ENCODE results near the gene TXN2. TPM values are rescaled to one million over a fixed set of nuclear protein-coding genes. Genes with fewer than 3 reads are reported as not detected.

Gene TXN2
- total and polyA plus RNA-seq, 2 of the 4 experiments (the other 2 are of a cell fraction) = 49.6 to 166 TPM

DNA sequence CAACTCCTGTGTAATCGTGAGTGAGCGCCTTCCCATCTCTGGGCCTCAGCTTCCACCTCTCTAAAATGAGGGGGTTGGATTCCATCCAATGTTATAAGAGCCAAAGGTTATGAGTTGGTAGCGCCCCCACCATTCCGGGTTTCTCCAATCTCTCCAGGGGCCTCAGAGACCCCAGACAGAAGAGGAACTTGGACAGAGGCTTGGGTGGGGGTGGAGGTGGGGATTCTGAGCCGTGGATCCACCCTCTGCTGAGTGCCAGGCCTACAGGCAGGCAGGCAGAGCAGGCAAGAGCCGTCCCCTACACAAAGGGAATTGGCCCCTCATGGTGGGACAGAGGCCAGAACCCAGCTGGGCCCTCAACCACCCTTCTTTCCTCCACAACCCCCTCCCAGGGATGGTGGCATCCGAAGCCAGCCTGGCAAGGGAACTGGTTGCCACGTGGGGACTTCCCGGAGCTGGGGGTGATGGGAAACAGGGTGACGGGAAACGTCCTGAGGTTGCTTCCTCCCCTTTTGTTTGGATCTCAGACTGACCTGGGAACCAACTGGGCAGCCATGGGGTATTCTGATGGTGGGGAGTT lies 31.8 kb downstream of the TXN2 start:
- dilution Hi-C loops (cut with HindIII; ENCODE audit: low sequenced_read_pairs, unreplicated experiment) (no loop called here), intact Hi-C loops (cut with micrococcal nuclease) (no loop called here), in situ Hi-C loops (cut with MboI; ENCODE audit: low sequenced_read_pairs) (no loop called here)
- no peak for DNase-seq
- no peak overlapping the region for H3K9ac ChIP-seq (ENCODE audit: low read depth, low read length)
- no peaks in the 10 kb centered on the region for H3K36me3 ChIP-seq (ENCODE audit: control insufficient read depth, insufficient read depth, low read length)
- H3K27me3 ChIP-seq (ENCODE audit: control insufficient read depth, insufficient read depth, low read length) = no peaks in the 10 kb centered on the region
- H2AK9ac ChIP-seq (replicated peaks; ENCODE audit: low read depth, low read length, poor library complexity) = no peak overlapping the region
- no peak overlapping the region for H2BK5ac ChIP-seq (ENCODE audit: low read depth, low read length, poor library complexity, severe bottlenecking)
- H3K4ac ChIP-seq (ENCODE audit: low read depth, low read length) = peak overlapping the region; percentile 53; the same call in 1 of the 2 replicates
- no peak overlapping the region for H3K23ac ChIP-seq (ENCODE audit: low read depth, low read length)
- no peak overlapping the region for H2BK120ac ChIP-seq (ENCODE audit: low read depth, low read length)
- H3K9me3 ChIP-seq (ENCODE audit: control insufficient read depth, insufficient read depth, low read length) = peaks cover 4% of the 10 kb centered on the region; the same call in 1 of the 2 replicates
- H3K4me3 ChIP-seq (ENCODE audit: insufficient read depth, low read depth, low read length) = no peak overlapping the region
- no peak overlapping the region for H3K4me2 ChIP-seq (ENCODE audit: low read depth, low read length)
- no peak overlapping the region for H3K18ac ChIP-seq (ENCODE audit: low read depth, low read length)
- WGBS, 2 experiments (ENCODE audit: extremely low coverage in 2 of 2, insufficient read length in 1 of 2) = no CpG with 5 or more reads among the region's 11 CpGs
- ChIA-PET CTCF (no interaction called here), POLR2A (ENCODE audit: unreplicated experiment) (no interaction called here)
- H4K20me1 ChIP-seq (ENCODE audit: insufficient read depth, low read length) = no peaks in the 10 kb centered on the region; the same call in 1 of the 2 replicates
- H3K79me1 ChIP-seq (ENCODE audit: low read depth in 1 of 2, low read length in 2 of 2) = peaks cover 0 to 15% of the 10 kb centered on the region in 2 experiments; a peak in 1 of 4 replicates
- no peak overlapping the region for H3K56ac ChIP-seq (ENCODE audit: extremely low read depth, insufficient read depth, low read length)
- H3K27ac ChIP-seq (ENCODE audit: insufficient read depth, low read length) = no peak overlapping the region
- H4K5ac ChIP-seq (ENCODE audit: low read depth, low read length) = no peak overlapping the region
- H2BK15ac ChIP-seq (ENCODE audit: low read depth, low read length) = peak overlapping the region; percentile 44; the same call in 1 of the 3 replicates
- peak overlapping the region; percentile 76 for H2AK5ac ChIP-seq (ENCODE audit: low read depth, low read length)
- H4K91ac ChIP-seq (ENCODE audit: insufficient read depth, low read depth, low read length) = peak overlapping the region; percentile 65
- ATAC-seq (ENCODE audit: low read depth) = no peak
- no peak overlapping the region for H4K8ac ChIP-seq (ENCODE audit: low read depth in 2 of 2, low read length in 2 of 2)
- H3K4me1 ChIP-seq (ENCODE audit: control insufficient read depth, insufficient read depth, low read length) = peaks cover 8% of the 10 kb centered on the region
- TF ChIP-seq SMC3 (IDR thresholded peaks at IDR 0.05; ENCODE audit: low read depth, low read length) = no peak
- TF ChIP-seq, protein P1, sequence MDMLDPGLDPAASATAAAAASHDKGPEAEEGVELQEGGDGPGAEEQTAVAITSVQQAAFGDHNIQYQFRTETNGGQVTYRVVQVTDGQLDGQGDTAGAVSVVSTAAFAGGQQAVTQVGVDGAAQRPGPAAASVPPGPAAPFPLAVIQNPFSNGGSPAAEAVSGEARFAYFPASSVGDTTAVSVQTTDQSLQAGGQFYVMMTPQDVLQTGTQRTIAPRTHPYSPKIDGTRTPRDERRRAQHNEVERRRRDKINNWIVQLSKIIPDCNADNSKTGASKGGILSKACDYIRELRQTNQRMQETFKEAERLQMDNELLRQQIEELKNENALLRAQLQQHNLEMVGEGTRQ (IDR thresholded peaks at IDR 0.05; ENCODE audit: low read depth, low read length) = no peak
- TF ChIP-seq, protein P2, sequence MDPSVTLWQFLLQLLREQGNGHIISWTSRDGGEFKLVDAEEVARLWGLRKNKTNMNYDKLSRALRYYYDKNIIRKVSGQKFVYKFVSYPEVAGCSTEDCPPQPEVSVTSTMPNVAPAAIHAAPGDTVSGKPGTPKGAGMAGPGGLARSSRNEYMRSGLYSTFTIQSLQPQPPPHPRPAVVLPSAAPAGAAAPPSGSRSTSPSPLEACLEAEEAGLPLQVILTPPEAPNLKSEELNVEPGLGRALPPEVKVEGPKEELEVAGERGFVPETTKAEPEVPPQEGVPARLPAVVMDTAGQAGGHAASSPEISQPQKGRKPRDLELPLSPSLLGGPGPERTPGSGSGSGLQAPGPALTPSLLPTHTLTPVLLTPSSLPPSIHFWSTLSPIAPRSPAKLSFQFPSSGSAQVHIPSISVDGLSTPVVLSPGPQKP (IDR thresholded peaks at IDR 0.05; ENCODE audit: borderline replicate concordance, low read depth, low read length) = no peak
- TF ChIP-seq, protein P3, sequence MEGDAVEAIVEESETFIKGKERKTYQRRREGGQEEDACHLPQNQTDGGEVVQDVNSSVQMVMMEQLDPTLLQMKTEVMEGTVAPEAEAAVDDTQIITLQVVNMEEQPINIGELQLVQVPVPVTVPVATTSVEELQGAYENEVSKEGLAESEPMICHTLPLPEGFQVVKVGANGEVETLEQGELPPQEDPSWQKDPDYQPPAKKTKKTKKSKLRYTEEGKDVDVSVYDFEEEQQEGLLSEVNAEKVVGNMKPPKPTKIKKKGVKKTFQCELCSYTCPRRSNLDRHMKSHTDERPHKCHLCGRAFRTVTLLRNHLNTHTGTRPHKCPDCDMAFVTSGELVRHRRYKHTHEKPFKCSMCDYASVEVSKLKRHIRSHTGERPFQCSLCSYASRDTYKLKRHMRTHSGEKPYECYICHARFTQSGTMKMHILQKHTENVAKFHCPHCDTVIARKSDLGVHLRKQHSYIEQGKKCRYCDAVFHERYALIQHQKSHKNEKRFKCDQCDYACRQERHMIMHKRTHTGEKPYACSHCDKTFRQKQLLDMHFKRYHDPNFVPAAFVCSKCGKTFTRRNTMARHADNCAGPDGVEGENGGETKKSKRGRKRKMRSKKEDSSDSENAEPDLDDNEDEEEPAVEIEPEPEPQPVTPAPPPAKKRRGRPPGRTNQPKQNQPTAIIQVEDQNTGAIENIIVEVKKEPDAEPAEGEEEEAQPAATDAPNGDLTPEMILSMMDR (conservative IDR thresholded peaks at IDR 0.05; ENCODE audit: low read depth, low read length) = no peak
- TF ChIP-seq NFE2L2 (IDR thresholded peaks at IDR 0.05; ENCODE audit: low read depth, low read length) = no peak
- no peak for TF ChIP-seq CEBPB (IDR thresholded peaks at IDR 0.05; ENCODE audit: low read depth, low read length)
- TF ChIP-seq MXI1 (IDR thresholded peaks at IDR 0.05; ENCODE audit: borderline replicate concordance, low read depth, low read length) = no peak
- TF ChIP-seq MAFK (IDR thresholded peaks at IDR 0.05; ENCODE audit: low read depth, low read length) = no peak
- TF ChIP-seq FOS (IDR thresholded peaks at IDR 0.05; ENCODE audit: low read depth, low read length) = no peak
- TF ChIP-seq MAZ (IDR thresholded peaks at IDR 0.05; ENCODE audit: borderline replicate concordance, low read depth, low read length) = no peak
- no peak for TF ChIP-seq RCOR1 (IDR thresholded peaks at IDR 0.05; ENCODE audit: insufficient replicate concordance, low read length)
- no peak for TF ChIP-seq POLR2A (IDR thresholded peaks at IDR 0.05; ENCODE audit: low read depth, low read length)
- no peak for TF ChIP-seq RFX5 (IDR thresholded peaks at IDR 0.05; ENCODE audit: low read depth, low read length)
- no peak for TF ChIP-seq BHLHE40 (IDR thresholded peaks at IDR 0.05; ENCODE audit: low read depth, low read length)
- BruUV-seq (replicated peaks) = no TSS peak
- H3K14ac ChIP-seq (replicated peaks; ENCODE audit: low read depth, low read length) = no peak overlapping the region
- H2AFZ ChIP-seq (replicated peaks; ENCODE audit: low read length, poor library complexity) = no peak overlapping the region
- H2BK20ac ChIP-seq (ENCODE audit: low read depth, low read length) = no peak overlapping the region
- peaks cover 2% of the 10 kb centered on the region; the same call in 1 of the 2 replicates for H3K9me1 ChIP-seq (ENCODE audit: insufficient read depth, low read length)

Data from IMR-90 (cell line).